Fibroblast of lung (primary cell): Measurements from ENCODE around the gene NKG7.

ENCODE experiments used
- EZH2 ChIP-seq: IDR thresholded peaks from 2 replicates; pipeline ENCODE4 v1.5.1; 2012; ENCODE audit warnings: low read length, control low read depth, mild to moderate bottlenecking; ENCODE audit errors: missing control alignments
- TF ChIP-seq, protein P1 (sequence below), 2 donors: IDR thresholded peaks in 1 of 2; conservative IDR thresholded peaks in 1 of 2; 1 replicate in 1 of 2; 2 replicates in 1 of 2; pipeline ENCODE4 v1.5.1; 2011 to 2012; ENCODE audit warnings: low read length in 2 of 2, control low read depth in 1 of 2, inconsistent platforms in 1 of 2, low read depth in 1 of 2, mild to moderate bottlenecking in 1 of 2

DNA sequence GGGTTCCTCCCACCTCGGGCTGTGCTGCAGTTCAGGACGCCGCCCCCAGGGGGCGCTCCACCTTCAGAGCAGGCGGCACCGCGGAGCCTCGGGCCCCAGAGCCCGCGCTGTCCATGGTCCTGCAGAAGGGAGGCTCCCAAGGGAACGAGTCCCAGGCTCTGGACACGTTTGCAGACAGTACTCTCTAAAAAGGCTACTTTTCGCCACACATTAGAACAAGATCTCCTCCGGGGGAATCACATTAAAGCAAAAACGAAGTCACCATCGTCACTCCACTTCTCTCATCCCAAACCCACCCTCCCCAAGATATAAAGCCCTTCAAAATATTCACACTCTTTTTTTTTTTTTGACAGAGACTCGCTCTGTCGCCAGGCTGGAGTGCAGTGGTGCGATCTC lies 49.6 kb upstream of the NKG7 start:
- TF ChIP-seq, protein P1, sequence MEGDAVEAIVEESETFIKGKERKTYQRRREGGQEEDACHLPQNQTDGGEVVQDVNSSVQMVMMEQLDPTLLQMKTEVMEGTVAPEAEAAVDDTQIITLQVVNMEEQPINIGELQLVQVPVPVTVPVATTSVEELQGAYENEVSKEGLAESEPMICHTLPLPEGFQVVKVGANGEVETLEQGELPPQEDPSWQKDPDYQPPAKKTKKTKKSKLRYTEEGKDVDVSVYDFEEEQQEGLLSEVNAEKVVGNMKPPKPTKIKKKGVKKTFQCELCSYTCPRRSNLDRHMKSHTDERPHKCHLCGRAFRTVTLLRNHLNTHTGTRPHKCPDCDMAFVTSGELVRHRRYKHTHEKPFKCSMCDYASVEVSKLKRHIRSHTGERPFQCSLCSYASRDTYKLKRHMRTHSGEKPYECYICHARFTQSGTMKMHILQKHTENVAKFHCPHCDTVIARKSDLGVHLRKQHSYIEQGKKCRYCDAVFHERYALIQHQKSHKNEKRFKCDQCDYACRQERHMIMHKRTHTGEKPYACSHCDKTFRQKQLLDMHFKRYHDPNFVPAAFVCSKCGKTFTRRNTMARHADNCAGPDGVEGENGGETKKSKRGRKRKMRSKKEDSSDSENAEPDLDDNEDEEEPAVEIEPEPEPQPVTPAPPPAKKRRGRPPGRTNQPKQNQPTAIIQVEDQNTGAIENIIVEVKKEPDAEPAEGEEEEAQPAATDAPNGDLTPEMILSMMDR (conservative IDR thresholded peaks at IDR 0.05 in 1 of 2, IDR thresholded peaks at IDR 0.05 in 1 of 2; ENCODE audit: low read depth in 1 of 2, low read length in 2 of 2): peak; percentile 76 to 99
- TF ChIP-seq EZH2: no peak
